ENCODE results near the gene CEP44. TPM values are rescaled to one million over a fixed set of nuclear protein-coding genes. Genes with fewer than 3 reads are reported as not detected.

CEP44 gene
- total RNA-seq, 1 experiment from 2014 or later, result 11.5 TPM

- CTCF ChIA-PET, result no interaction called here
- intact Hi-C loops (cut with micrococcal nuclease), result no loop called here
- ATAC-seq, result no peak
Observed at GRCh38 chr4:174324725-174325124, 41.0 kb downstream of the CEP44 start.

More at GRCh38 chr4:174324725-174325124, 41.0 kb downstream of the CEP44 start:
- Histone ChIP-seq H3K9me3 (ENCODE audit: control insufficient read depth in 1 of 2, insufficient read depth in 1 of 2, low read depth in 1 of 2, low read length in 2 of 2) (no peaks in the 10 kb centered on the region), H3K79me2 (ENCODE audit: insufficient read depth, low read length) (no peaks in the 10 kb centered on the region), H3K4me2 (ENCODE audit: low read length) (no peak overlapping the region), H3K9ac (ENCODE audit: low read length) (no peak overlapping the region), H3K4me3 (replicated peaks in 1 of 2; ENCODE audit: low read depth in 1 of 2, low read length in 2 of 2) (no peak overlapping the region), H4K20me1 (ENCODE audit: insufficient read depth) (no peaks in the 10 kb centered on the region), H3K4me1 (ENCODE audit: control insufficient read depth in 1 of 2, insufficient read depth in 2 of 2, low read length in 2 of 2) (no peaks in the 10 kb centered on the region), H2AFZ (ENCODE audit: low read depth, low read length, poor library complexity, severe bottlenecking) (no peak overlapping the region), H3K9me2 (ENCODE audit: insufficient read depth) (no peaks in the 10 kb centered on the region), H3K27me3 (ENCODE audit: insufficient read depth, low read length) (no peaks in the 10 kb centered on the region), H3K27ac (ENCODE audit: low read depth, low read length) (no peak overlapping the region), H3K36me3 (ENCODE audit: control insufficient read depth in 1 of 2, insufficient read depth in 2 of 2, low read length in 2 of 2) (no peaks in the 10 kb centered on the region)
- TF ChIP-seq EGR1 (IDR thresholded peaks at IDR 0.05; ENCODE audit: low read depth) (no peak), EZH2phosphoT487 (IDR thresholded peaks at IDR 0.05; ENCODE audit: borderline replicate concordance) (no peak), ZFX (IDR thresholded peaks at IDR 0.05) (no peak), ZBTB33 (IDR thresholded peaks at IDR 0.05; ENCODE audit: extremely low read depth, insufficient replicate concordance, low read length) (no peak), RAD21 (IDR thresholded peaks at IDR 0.05; ENCODE audit: low read depth) (no peak), ATF3 (IDR thresholded peaks at IDR 0.05) (no peak), CTCF (IDR thresholded peaks at IDR 0.05 in 2 of 3, conservative IDR thresholded peaks at IDR 0.05 in 1 of 3; ENCODE audit: borderline replicate concordance in 1 of 3, insufficient read depth in 1 of 3, low read depth in 2 of 3, low read length in 2 of 3) (no peak), EZH2 (IDR thresholded peaks at IDR 0.05) (no peak)
- no peak for DNase-seq (ENCODE audit: low read depth, low spot score)
- RAD21 ChIA-PET (ENCODE audit: low non-redundant PET in 1 of 2, low total read pairs in 2 of 2, uncharacterized antibody in 2 of 2, unreplicated experiment in 2 of 2), result no interaction called here
- POLR2A ChIA-PET, result no interaction called here
- BruUV-seq (replicated peaks), result no TSS peak
